Brain microvascular endothelial cell (primary cell): ENCODE measurements around the gene IRX1.
A peak's percentile ranks its signal among the peaks of the same experiment; 100 is the strongest.

Experiments
- DNase-seq: peaks from one replicate; pipeline ENCODE4 v3.0.0-alpha.2; 2020
- H3K27ac ChIP-seq: fragments of 250-450 bp; sonication (Bioruptor Pico); 2 replicates; pipeline ENCODE4 v1.5.1; 2020; ENCODE audit warnings: mild to moderate bottlenecking, moderate library complexity
- H3K27me3 ChIP-seq: fragments of 250-450 bp; sonication (Bioruptor Pico); replicated peaks from 2 replicates; pipeline ENCODE4 v1.5.1; 2020; ENCODE audit warnings: mild to moderate bottlenecking
- H3K36me3 ChIP-seq: fragments of 250-450 bp; sonication (Bioruptor Pico); replicated peaks from 2 replicates; pipeline ENCODE4 v1.5.1; 2020; ENCODE audit warnings: mild to moderate bottlenecking
- H3K4me3 ChIP-seq: 2 replicates; pipeline ENCODE4 v1.5.1; 2011; ENCODE audit warnings: low read depth, mild to moderate bottlenecking, control low read depth, low read length, moderate library complexity
- in situ Hi-C: cut with HindIII; loops from 2 replicates; pipeline ENCODE4 v1.10.0; 2017; ENCODE audit warnings: low sequenced_read_pairs, low pct_ligation_motif_present
- TF ChIP-seq, protein P1 (sequence below): IDR thresholded peaks from 2 replicates; pipeline ENCODE4 v1.5.1; 2011; ENCODE audit warnings: low read depth, mild to moderate bottlenecking, moderate library complexity, low read length, control low read depth, inconsistent platforms; ENCODE audit errors: missing control alignments

Gene IRX1

DNA sequence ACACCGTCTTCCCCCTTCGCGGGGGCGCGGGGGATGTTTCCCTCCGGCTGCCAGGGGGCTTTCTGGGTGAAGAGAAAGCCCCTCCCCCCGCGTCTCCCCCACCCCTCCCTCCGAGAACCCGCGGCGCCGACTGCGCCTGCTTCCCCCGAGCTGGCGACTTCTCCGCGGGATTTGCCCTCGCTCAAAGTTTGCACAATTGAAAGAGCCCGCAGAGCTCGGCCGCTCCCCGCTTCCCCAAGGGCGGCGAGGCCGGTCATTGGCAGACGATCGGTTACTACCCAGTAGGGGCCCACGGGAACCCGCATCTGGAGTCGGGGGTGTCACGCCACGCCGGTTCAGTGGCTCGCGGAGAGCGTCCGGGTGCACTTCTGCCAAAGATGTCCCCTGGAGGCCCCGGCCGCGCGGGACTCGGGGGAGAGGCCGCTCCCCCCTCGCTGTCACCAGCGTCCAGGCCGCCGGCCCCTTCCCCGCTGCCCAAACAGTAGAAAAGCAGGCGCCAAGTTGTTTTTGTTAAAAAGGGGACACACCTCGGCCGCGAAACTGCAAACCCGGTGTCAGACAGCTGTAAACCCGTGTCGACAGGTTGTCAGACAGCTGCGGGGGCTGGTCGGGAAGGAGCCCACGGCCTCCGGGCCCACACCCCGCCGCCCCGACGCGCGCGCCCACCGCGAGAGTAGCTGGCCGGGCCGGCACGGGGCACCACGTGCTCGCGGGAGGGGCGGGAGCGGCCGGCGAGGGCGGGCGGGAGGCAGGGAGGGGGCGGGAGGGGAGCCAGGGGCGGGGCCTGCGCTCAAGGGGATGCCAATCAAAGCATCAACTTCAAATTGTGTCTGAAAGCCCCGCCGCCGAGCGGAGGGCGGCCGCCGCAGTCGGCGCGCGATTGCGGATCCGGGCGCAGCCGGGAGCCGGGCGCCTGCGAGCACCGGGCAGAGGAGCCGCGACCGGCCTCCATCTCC is at the start of gene IRX1:
TSS of gene IRX1 (plus strand) at position 827 of the 956 bp plus-strand sequence. CDS start 274 bp downstream, outside the sequence.
- Histone ChIP-seq H3K4me3 (peak within 1 kb of the TSS; percentile 12), H3K27me3 (peaks cover 77% of the 10 kb centered on the region), H3K27ac (no peak within 1 kb of the TSS), H3K36me3 (no peaks in the 10 kb centered on the region)
- TF ChIP-seq, protein P1, sequence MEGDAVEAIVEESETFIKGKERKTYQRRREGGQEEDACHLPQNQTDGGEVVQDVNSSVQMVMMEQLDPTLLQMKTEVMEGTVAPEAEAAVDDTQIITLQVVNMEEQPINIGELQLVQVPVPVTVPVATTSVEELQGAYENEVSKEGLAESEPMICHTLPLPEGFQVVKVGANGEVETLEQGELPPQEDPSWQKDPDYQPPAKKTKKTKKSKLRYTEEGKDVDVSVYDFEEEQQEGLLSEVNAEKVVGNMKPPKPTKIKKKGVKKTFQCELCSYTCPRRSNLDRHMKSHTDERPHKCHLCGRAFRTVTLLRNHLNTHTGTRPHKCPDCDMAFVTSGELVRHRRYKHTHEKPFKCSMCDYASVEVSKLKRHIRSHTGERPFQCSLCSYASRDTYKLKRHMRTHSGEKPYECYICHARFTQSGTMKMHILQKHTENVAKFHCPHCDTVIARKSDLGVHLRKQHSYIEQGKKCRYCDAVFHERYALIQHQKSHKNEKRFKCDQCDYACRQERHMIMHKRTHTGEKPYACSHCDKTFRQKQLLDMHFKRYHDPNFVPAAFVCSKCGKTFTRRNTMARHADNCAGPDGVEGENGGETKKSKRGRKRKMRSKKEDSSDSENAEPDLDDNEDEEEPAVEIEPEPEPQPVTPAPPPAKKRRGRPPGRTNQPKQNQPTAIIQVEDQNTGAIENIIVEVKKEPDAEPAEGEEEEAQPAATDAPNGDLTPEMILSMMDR = no peak
- DNase-seq = no peak
- in situ Hi-C loops = no loop called here

DNA sequence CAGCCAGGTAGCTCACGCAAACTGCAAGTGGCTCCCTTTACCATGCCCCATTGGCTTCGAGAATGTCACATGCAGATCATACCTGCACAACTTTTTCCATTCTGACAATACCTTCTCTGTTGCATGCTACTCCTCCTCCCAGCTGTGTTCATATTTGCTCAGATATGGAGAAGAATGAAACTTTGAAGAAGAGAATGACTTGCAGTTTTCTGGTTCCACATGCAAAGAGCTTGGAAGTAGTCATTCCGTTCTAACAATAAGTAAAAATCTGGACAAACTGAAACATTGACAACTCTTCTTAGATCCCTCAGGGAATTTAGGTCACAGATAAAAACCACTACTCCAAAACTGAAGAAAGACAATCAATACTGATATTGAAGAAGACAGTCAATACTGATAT is 49.6 kb upstream of the IRX1 start:
- in situ Hi-C loops = no loop called here
- TF ChIP-seq, protein P1 = no peak
- H3K27me3 ChIP-seq = no peaks in the 10 kb centered on the region
- H3K27ac ChIP-seq = no peak overlapping the region
- no peak overlapping the region for H3K4me3 ChIP-seq
- DNase-seq = no peak
- H3K36me3 ChIP-seq = no peaks in the 10 kb centered on the region

DNA sequence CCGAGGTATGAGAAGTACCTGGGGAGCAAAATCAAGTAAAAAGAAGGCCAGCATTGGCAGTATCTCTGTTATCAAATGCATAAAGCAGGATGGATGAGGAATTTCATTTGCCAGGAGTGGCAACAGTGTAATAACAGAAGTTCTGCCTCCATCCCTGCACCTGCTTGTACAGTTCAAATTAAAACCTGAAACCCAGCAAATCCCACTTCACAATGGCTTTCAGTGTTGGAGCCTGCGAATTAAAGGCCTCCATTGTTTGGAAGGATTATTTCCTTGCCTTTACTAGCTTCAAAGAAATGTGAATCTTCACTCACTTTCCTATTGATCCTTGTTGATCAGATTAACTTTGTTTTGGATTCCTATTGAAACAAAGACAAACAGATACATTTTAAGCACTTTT is 31.5 kb upstream of the IRX1 start:
- TF ChIP-seq, protein P1 = no peak
- Histone ChIP-seq H3K27me3 (no peaks in the 10 kb centered on the region), H3K27ac (no peak overlapping the region), H3K4me3 (no peak overlapping the region), H3K36me3 (no peaks in the 10 kb centered on the region)
- in situ Hi-C loops = no loop called here
- no peak for DNase-seq

DNA sequence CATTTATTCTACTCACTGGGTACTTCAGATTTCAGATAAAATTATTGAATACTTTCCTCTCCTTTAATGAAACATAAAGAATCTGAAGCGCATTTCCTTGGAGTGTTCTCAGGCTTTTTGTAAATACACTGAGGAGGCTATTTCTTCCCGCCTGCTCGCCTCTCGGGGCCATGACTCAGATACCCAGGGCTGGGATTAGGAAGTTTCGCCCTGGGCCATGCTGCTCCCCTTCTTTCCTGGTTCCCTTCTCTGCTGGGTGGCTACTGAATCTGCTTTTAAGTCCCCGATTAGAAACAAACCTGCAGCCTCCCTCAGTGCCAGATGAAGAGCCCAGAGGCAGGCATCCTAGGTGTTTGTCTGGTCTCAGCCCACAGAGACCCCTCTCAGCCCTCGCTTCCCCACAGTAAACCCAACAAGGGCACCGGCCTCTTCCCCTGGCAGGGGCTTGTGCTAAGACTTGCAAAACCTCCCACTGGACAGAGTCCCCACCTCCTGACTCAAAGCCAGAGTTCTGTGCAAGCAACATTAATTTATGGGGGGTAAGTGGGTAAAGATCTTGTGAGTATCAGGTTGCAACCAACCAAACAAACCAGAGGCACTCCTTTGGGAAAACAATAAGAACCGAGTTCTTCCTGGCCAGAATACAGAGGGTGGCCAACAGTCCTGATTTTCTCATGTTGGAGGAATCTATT is 30.7 kb upstream of the IRX1 start:
- H3K27ac ChIP-seq = no peak overlapping the region
- H3K36me3 ChIP-seq = no peaks in the 10 kb centered on the region
- H3K27me3 ChIP-seq = no peaks in the 10 kb centered on the region
- no peak for DNase-seq
- TF ChIP-seq, protein P1 = no peak
- H3K4me3 ChIP-seq = no peak overlapping the region
- in situ Hi-C loops = no loop called here

DNA sequence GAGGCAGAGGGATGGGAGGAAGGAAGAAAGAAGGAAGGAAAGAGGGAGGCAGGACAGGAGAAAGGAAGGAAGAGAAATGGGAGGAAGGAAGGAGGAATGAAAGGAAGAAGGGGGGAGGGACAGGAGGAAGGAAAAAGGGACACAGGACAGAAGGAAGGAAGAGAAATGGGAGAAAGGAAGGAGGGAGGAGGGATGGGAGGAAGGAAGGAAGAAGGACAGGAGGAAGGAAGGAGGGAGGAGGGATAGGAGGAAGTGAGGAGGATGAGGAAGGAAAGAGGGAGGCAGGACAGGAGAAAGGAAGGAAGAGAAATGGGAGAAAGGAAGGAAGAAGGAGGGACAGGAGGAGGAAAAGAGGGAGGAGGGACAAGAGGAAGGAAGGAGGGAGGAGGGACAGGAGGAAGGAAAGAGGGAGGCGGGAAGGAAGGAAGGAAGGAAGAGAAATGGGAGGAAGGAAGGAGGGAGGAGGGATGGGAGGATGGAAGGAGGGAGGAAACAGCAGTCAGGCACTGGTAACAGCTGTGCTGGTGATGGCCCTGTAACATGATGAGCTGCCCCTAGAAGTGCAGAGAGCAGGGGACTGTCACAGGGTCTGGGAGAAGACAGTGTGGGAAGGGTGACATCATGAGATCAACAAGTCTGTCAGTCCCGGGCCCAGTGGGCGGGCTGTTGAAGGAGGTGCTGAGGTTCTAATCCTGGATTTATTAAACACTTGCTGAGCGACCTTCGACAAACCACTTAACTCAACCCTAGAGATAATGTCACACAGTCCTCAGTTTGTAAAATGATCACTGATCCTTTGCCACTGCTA is 10.7 kb upstream of the IRX1 start:
- Histone ChIP-seq H3K27me3 (no peaks in the 10 kb centered on the region), H3K36me3 (no peaks in the 10 kb centered on the region), H3K4me3 (no peak overlapping the region), H3K27ac (no peak overlapping the region)
- in situ Hi-C loops = no loop called here
- TF ChIP-seq, protein P1 = no peak
- no peak for DNase-seq
